Activated CD4-positive, alpha-beta T cell treated with anti-CD3 and anti-CD28 coated beads, Interleukin-2, Interleukin-4, amounts not matched to agents 100 ng/mL and 50 ng/mL, durations not matched to agents 16 hours and 8 hours (primary cell): ENCODE data around the gene SCAMP5.
A peak's percentile ranks its signal among the peaks of the same experiment; 100 is the strongest.

Experiments
- DNase-seq: peaks from one replicate; pipeline ENCODE4 v3.0.0-alpha.2; 2020; ENCODE audit warnings: low spot score

SCAMP5 gene, protein sequence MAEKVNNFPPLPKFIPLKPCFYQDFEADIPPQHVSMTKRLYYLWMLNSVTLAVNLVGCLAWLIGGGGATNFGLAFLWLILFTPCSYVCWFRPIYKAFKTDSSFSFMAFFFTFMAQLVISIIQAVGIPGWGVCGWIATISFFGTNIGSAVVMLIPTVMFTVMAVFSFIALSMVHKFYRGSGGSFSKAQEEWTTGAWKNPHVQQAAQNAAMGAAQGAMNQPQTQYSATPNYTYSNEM

GRCh38 chr15:74995182-74995778 lies at the start of gene SCAMP5:
Gene SCAMP5, plus strand, starts transcription at chr15:74995563. Its CDS starts 16,277 bp downstream, at chr15:75011840.
- peak; percentile 95 for DNase-seq

DNA sequence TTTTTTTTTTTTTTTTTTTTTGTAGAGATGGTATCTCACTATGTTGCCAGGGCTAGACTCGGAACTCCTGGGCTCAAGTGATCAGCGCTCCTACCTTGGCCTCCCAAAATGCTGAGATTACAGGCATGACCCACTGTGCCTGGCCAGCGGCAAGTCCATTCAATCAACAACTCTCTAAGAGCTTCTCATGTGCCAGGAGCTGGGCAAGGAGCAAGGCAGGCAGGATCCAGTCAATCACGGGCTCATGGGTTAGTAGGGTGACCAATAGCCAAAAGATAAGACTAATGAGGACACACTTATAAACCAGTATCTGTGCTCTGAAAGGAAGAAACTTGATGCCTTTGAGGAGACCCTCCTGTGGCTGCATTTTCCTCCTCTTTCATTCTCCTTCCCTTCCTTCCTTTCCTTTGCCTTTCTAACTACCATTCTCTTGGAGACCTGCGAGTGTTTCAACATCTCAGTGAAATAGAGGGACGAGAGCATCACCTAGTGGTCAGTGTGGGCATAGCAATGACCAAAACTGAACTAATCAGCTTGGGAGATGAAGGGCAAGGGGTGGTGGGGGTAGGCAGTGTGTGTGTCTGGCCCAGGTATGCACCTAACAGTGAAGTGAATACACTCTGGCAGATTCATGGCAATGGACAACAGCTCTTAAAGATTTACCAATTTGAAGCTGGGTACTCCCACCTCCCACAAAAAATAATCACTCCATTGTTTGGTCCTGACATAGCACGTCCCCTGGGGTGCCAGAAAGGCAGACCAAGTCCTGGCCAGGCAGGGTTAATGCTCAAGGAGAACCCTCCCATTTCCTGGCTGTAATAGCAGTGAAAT lies 45.1 kb upstream of the SCAMP5 start:
- peak; percentile 86 for DNase-seq

DNA sequence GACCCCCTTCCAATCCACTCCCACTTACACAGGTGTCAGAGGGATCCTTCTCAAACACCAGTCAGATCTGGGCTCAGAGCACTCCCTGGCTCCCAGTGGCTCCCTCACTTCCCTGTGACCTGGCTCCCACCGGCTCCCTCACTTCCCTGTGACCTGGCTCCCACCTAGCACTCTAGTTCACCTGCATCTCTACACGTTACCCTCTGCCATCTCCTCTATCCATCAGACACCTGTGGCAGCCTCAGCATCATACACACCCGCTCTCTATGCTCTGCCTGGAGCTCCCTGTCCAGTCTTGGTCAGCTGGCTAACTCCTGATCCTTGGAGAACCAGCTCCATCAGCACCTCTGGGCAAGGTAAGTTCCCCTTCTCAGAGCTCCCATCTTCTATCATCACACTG lies 44.4 kb upstream of the SCAMP5 start:
- DNase-seq, result no peak

DNA sequence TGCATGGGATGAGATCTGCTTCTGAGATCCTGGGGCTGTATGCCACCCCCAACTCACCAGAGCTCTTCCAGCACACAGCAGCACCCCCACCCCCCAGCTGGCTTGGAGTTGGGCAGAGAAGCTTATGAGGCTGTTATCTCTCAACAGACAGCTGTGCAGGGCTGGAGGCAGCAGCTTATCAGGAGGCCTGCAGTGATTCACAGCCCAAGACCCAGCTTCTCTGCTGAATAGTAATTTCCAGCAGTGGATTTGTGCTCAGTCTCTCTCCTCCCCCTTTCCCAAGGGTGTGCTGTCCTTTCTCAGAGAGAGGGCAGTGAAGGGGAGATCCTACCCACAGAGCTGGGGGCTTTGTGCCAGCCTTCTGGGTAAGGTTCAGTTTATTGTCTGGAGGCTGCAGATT lies 40.8 kb upstream of the SCAMP5 start:
- no peak for DNase-seq

GRCh38 chr15:74955017-74955416 lies 40.3 kb upstream of the SCAMP5 start:
- no peak for DNase-seq

DNA sequence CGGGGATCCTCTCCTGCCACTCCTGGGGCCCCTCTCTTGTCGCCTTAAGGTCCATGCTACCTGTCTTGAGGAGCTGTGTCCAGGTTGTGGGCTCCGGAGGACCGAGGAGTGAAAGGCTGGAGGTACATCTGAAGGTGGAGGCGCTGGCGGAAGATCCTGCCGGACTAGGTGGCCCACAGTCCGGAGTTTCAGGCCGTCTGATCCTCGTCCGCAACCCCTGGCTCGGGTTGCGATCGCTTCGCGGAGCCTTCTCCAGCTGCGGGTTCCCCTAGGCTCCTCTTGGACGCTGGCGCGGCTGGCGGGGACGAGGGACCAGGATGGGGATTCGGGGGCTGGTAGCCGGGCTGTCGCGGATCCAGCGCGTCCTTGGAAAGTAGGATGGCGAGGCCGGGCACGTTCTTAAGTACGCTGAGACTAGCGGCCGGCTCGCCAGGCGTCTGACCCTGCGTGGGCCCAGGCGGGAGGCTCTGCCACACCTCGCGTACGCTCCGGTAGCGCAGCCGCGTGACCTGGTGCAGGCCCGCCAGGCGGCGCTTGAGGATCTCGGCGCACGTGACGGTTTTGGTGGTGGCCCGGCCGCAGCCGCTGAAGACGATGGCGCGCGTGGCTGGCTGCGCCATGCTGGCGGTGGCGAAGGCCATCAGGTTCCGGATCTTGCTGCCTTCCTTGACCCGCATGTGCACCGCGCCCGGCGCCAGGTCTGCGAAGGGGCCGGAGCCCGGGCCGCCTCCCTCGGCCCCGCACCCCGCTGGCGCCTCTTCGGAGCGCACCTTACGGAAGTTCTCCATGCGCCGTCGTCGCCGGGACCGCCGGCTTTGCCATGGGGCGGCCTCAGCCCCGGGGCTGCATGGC lies 39.3 kb upstream of the SCAMP5 start:
- peak; percentile 71 for DNase-seq

- DNase-seq, result peak; percentile 74
Measured at GRCh38 chr15:74956648-74957475, 38.5 kb upstream of the SCAMP5 start, which contains the start of gene RPP25. Gene RPP25, minus strand, starts transcription at chr15:74956772. Its CDS starts 189 bp downstream, at chr15:74956583.

- no peak for DNase-seq
Measured at GRCh38 chr15:74957476-74958035, 37.8 kb upstream of the SCAMP5 start.

- no peak for DNase-seq
Measured at GRCh38 chr15:74958320-74958907, 36.9 kb upstream of the SCAMP5 start.

GRCh38 chr15:74958908-74959585 lies 36.3 kb upstream of the SCAMP5 start:
- DNase-seq, result no peak

DNA sequence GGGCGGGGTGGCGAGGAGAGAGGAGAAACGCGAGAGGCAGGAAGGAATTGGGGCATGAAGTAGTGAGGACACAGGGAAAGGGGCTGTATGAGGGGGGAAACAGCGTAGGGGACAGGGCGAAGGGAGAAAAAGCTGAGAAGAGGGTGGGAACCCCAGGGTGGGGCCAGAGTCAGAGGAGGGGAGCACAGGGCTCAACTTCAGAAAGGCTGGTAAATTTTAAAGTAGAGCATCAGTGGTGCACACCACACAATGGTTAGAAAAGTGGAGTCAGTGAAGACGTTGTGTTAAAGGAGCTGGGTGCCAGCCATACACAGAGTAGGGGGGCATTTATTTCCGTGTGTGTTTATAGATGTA lies 35.8 kb upstream of the SCAMP5 start:
- no peak for DNase-seq

DNA sequence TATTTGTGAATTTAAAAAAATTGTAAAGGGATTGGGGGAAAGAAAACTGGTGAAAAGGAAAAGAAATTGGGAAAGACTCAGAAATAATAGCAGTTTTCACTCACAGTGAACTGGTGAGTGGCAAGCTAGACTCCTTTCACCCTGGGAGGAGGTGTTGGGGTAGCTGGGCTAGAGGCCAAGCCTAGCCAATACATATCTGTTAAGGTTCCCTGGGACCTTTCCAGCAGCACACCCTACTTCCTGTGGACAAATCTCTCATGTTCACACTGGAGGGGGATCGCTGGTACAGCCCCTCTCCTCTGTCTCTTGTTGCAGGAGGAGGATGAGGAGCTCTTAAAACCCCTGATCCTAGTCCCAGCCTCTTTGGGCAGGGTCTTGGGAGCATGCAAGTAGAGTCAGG lies 35.1 kb upstream of the SCAMP5 start:
- no peak for DNase-seq

- DNase-seq, result no peak
Measured at GRCh38 chr15:74960995-74961588, 34.3 kb upstream of the SCAMP5 start.

DNA sequence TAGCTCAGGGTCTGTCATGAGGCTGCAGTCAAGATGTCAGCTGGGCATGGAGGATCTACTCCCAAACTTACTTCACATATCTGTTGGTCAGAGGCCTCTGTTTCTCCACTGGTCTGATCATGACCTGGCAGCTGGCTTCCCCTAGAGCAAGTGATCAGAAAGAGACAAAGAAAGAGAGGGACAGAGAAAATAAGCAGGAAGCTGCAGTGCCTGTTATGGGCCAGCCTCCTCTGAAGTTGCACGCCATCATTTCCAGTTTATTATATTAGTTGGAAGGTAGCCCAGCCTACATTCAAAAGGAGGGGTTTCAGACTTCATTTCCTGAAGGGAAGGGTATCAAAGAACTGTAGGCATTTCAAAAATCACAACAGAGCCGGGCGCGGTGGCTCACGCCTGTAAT lies 33.7 kb upstream of the SCAMP5 start:
- DNase-seq, result no peak

GRCh38 chr15:74962219-74962618 lies 33.1 kb upstream of the SCAMP5 start:
- no peak for DNase-seq

- no peak for DNase-seq
Measured at GRCh38 chr15:74962671-74963070, 32.7 kb upstream of the SCAMP5 start.

DNA sequence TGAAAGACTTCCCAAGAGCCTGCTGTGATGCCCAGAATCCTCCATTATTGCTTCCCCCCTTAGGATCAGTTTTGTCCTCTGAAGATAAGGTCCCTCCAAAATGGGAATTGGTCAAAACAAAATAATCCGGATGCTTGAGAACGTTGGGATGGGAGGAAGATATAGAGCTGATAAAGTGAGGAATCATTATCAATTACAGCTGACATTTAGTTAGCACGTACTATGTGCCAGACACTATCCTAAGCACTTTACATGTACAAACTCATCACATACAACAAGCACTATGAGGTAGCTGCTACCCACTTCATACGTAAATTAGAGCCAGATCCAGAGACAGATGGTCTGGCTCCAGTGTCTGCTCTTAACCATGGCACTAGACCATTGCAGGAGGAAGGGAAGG lies 32.1 kb upstream of the SCAMP5 start:
- DNase-seq, result no peak

DNA sequence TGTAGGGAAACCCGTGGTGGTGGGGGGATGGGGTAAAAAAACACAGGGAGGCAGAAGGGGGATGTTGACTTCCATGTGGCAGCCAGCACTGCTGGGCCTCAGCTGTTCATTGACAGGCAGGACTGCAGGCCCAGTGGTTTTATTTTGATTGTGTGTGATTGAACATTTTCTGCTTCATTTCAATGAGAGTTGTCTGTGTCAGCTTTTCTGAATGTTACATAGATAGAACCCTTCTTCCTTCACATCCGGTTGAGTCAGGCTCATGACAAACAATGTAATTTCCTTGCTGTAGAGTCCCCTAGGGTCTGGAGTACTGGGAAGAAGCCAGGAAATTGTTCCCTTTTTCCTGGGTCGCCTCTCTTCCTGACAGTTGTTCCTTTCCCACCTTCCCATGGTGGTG lies 30.6 kb upstream of the SCAMP5 start:
- no peak for DNase-seq

DNA sequence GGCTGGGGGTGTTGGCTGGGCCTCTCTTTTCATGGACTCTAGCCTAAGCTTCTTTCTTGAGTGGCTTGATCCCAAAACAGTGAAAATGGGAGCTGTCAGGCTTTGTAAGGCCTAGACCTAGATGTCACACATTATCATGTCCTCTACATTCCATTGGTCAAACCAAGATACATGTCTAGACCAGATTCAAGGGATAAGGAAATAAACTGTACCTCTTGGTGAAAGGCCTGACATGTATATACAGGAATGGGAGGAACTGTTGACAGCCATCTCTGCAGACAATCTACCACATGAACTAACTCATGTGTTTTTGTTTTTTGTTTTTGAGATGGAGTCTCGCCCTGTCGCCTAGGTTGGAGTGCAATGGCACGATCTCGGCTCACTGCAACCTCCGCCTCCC lies 27.7 kb upstream of the SCAMP5 start:
- DNase-seq, result no peak

DNA sequence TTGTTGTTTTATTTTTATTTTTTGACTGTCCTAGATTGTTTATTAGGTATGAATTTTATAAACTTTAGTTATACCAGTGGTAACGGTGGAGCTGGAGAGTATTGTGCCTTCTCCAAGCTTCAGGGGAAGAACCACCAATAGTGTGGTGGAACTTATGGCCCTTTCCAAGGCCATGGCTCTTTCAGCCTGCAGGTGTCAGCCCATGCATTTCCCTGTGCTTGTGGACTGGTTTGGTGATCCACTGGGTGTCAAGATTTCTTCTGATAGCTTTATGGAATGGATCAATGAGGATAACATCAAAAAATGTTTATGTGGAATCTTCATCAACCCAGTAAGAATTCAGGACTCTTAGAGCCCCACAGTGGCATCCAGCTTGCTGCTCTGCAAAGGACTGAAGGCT lies 19.2 kb upstream of the SCAMP5 start:
- DNase-seq, result no peak
